GM18867 (cell line): ENCODE measurements around the gene MYL6.

ENCODE experiments used
- ATAC-seq: cut with Tn5 transposase; IDR thresholded peaks from one replicate; pipeline ENCODE4 v1.9.1; 2021; ENCODE audit warnings: mild to moderate bottlenecking, moderate library complexity; ENCODE audit not compliant: unreplicated experiment

Gene MYL6

GRCh38 chr12:56129206-56129941, 28.8 kb upstream of the MYL6 start:
- peak; percentile 30 for ATAC-seq

- no peak for ATAC-seq
Observed at GRCh38 chr12:56129942-56130495, 28.1 kb upstream of the MYL6 start.

- no peak for ATAC-seq
Observed at GRCh38 chr12:56130876-56131275, 27.3 kb upstream of the MYL6 start.

- ATAC-seq: no peak
Observed at GRCh38 chr12:56134897-56135296, 23.3 kb upstream of the MYL6 start.

- ATAC-seq: no peak
Observed at GRCh38 chr12:56137853-56138571, 20.1 kb upstream of the MYL6 start.

- no peak for ATAC-seq
Observed at GRCh38 chr12:56141946-56142784, 16.0 kb upstream of the MYL6 start.

- ATAC-seq: no peak
Observed at GRCh38 chr12:56143217-56143616, 14.9 kb upstream of the MYL6 start.

GRCh38 chr12:56143870-56144269, 14.3 kb upstream of the MYL6 start:
- no peak for ATAC-seq

- ATAC-seq: no peak
Observed at GRCh38 chr12:56145217-56145616, 12.9 kb upstream of the MYL6 start.

- no peak for ATAC-seq
Observed at GRCh38 chr12:56146492-56147460, 11.4 kb upstream of the MYL6 start.

GRCh38 chr12:56150563-56150962, 7.6 kb upstream of the MYL6 start:
- no peak for ATAC-seq

GRCh38 chr12:56151672-56152131, 6.5 kb upstream of the MYL6 start:
- ATAC-seq: peak; percentile 65

- peak; percentile 90 for ATAC-seq
Observed at GRCh38 chr12:56152132-56152755, 5.9 kb upstream of the MYL6 start, which contains the start of gene MYL6B. TSS of gene MYL6B (plus strand) at chr12:56152587. CDS start at chr12:56153919, 1,332 bp downstream.

GRCh38 chr12:56152756-56153677, 5.1 kb upstream of the MYL6 start:
- no peak for ATAC-seq

- no peak for ATAC-seq
Observed at GRCh38 chr12:56153678-56154065, 4.5 kb upstream of the MYL6 start.

- no peak for ATAC-seq
Observed at GRCh38 chr12:56154246-56154771, 3.9 kb upstream of the MYL6 start.

GRCh38 chr12:56154818-56155217, 3.3 kb upstream of the MYL6 start:
- ATAC-seq: no peak

- ATAC-seq: no peak
Observed at GRCh38 chr12:56155256-56155845, 2.8 kb upstream of the MYL6 start.
